Dendritic cell treated with granulocyte-macrophage colony-stimulating factor and Interleukin-4, amounts not matched to agents 40 ng/mL and 50 ng/mL, for 4 days (primary cell): ENCODE data around the gene SLTM.
"Not testable (repeated sequence)": the region's sequence is repeated elsewhere in the genome, so short reads cannot be mapped to it uniquely, and the experiment has no call there.

Experiments used
- H3K27ac Mint-ChIP-seq: one replicate; pipeline ENCODE4 v1.8.0; 2022; ENCODE audit warnings: mild to moderate bottlenecking, mixed read lengths
- H3K27me3 Mint-ChIP-seq: one replicate; pipeline ENCODE4 v1.8.0; 2022; ENCODE audit warnings: mild to moderate bottlenecking, mixed read lengths
- H3K36me3 Mint-ChIP-seq: one replicate; pipeline ENCODE4 v1.8.0; 2022; ENCODE audit warnings: low read depth, mixed read lengths
- H3K4me1 Mint-ChIP-seq: one replicate; pipeline ENCODE4 v1.8.0; 2022; ENCODE audit warnings: low read depth, mixed read lengths
- H3K4me3 Mint-ChIP-seq: one replicate; pipeline ENCODE4 v1.8.0; 2022; ENCODE audit warnings: mild to moderate bottlenecking, moderate library complexity, mixed read lengths
- H3K9me3 Mint-ChIP-seq: one replicate; pipeline ENCODE4 v1.8.0; 2022; ENCODE audit warnings: mixed read lengths
- intact Hi-C: fragments of 100-400 bp; cut with micrococcal nuclease; formaldehyde crosslinking; loops from one replicate; pipeline ENCODE4 v1.15.0; 2022

The SLTM gene

GRCh38 chr15:58951388-58952007 lies 18.0 kb upstream of the SLTM start:
- Mint-ChIP-seq H3K27me3 (no peaks in the 10 kb centered on the region), H3K9me3 (no peaks in the 10 kb centered on the region), H3K36me3 (no peaks in the 10 kb centered on the region), H3K4me3 (no peak overlapping the region), H3K27ac (no peak overlapping the region), H3K4me1 (peaks cover 13% of the 10 kb centered on the region)
- intact Hi-C loops = loop anchor here (10.0 kb wide), 1 partner anchor 543 kb away; no protein-coding TSS in a partner anchor

DNA sequence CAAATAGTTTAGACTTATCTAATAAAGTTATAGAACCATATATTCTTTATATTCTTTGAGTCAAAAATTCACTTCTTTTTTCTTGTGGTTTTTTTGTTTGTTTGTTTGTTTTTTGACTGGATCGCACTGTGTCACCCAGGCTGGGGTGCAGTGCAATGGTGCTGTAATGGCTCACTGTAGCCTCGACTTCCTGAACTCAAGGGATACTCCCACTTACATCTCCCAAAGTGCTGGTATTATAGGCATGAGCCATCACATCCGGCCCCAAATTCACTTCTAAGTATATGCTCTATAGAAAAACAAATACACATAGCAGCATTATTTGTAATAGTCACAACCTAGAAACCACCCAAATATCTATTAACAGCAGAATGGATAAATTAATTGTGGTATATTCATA lies 13.7 kb upstream of the SLTM start:
- intact Hi-C loops = no loop called here
- H3K36me3 Mint-ChIP-seq = no peaks in the 10 kb centered on the region
- peaks cover 3% of the 10 kb centered on the region for H3K4me1 Mint-ChIP-seq
- H3K4me3 Mint-ChIP-seq = no peak overlapping the region
- H3K9me3 Mint-ChIP-seq = no peaks in the 10 kb centered on the region
- H3K27ac Mint-ChIP-seq = no peak overlapping the region
- no peaks in the 10 kb centered on the region for H3K27me3 Mint-ChIP-seq

GRCh38 chr15:58934974-58935373 lies 1.5 kb upstream of the SLTM start:
- H3K36me3 Mint-ChIP-seq = peaks cover 13% of the 10 kb centered on the region
- not testable (repeated sequence) for H3K27me3 Mint-ChIP-seq, H3K9me3 Mint-ChIP-seq, H3K4me3 Mint-ChIP-seq, H3K4me1 Mint-ChIP-seq
- intact Hi-C loops = loop anchor here (5.0 kb wide), 2 partner anchors 52 to 172 kb away; partner anchors contain the start of genes CCNB2 and RNF111
- peak overlapping the region; percentile 99 for H3K27ac Mint-ChIP-seq

DNA sequence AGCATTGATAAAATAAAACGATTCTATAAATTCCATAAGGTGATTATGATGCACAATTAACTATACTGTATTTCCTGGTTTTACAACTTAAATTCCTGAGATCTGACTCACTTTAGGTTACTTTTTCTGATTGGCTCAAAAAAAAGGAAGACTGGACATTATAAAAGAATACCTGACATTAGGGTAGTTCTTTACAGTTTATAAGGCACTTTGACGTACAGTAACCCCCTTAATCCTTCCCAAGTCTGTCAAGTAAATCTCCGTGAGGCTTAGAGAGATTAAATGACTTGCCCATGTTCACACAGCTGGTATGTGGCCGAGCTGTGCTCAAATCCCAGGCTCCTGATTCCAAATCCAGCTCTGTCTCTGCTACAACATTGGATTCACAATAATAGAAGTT lies 1.0 kb upstream of the SLTM start:
- Mint-ChIP-seq H3K9me3 (no peaks in the 10 kb centered on the region), H3K4me1 (no peaks in the 10 kb centered on the region), H3K27ac (peak overlapping the region; percentile 99), H3K27me3 (no peaks in the 10 kb centered on the region), H3K4me3 (peak overlapping the region; percentile 96), H3K36me3 (peaks cover 13% of the 10 kb centered on the region)
- intact Hi-C loops = loop anchor here (5.0 kb wide), 2 partner anchors 53 to 173 kb away; partner anchors contain the start of genes CCNB2 and RNF111

- intact Hi-C loops = loop anchor here (5.0 kb wide), 2 partner anchors 53 to 173 kb away; partner anchors contain the start of genes CCNB2 and RNF111
These were observed 602 bp upstream of the SLTM start for GRCh38 chr15:58934114-58934447.

GRCh38 chr15:58932710-58933280 lies 684 bp downstream of the SLTM start:
- H3K27ac Mint-ChIP-seq = peak overlapping the region; percentile 99
- H3K27me3 Mint-ChIP-seq = no peaks in the 10 kb centered on the region
- no peaks in the 10 kb centered on the region for H3K4me1 Mint-ChIP-seq
- H3K4me3 Mint-ChIP-seq = peak overlapping the region; percentile 96
- intact Hi-C loops = loop anchor here (2.0 to 5.0 kb wide), 3 partner anchors 55 to 175 kb away; partner anchors contain the start of genes CCNB2, MINDY2 and RNF111
- no peaks in the 10 kb centered on the region for H3K9me3 Mint-ChIP-seq
- peaks cover 28% of the 10 kb centered on the region for H3K36me3 Mint-ChIP-seq

More at GRCh38 chr15:58934114-58934447, 602 bp upstream of the SLTM start:
- no peaks in the 10 kb centered on the region for H3K4me1 Mint-ChIP-seq
- no peaks in the 10 kb centered on the region for H3K9me3 Mint-ChIP-seq
- peaks cover 17% of the 10 kb centered on the region for H3K36me3 Mint-ChIP-seq
- H3K4me3 Mint-ChIP-seq = peak overlapping the region; percentile 96
- no peaks in the 10 kb centered on the region for H3K27me3 Mint-ChIP-seq
- H3K27ac Mint-ChIP-seq = peak overlapping the region; percentile 99

DNA sequence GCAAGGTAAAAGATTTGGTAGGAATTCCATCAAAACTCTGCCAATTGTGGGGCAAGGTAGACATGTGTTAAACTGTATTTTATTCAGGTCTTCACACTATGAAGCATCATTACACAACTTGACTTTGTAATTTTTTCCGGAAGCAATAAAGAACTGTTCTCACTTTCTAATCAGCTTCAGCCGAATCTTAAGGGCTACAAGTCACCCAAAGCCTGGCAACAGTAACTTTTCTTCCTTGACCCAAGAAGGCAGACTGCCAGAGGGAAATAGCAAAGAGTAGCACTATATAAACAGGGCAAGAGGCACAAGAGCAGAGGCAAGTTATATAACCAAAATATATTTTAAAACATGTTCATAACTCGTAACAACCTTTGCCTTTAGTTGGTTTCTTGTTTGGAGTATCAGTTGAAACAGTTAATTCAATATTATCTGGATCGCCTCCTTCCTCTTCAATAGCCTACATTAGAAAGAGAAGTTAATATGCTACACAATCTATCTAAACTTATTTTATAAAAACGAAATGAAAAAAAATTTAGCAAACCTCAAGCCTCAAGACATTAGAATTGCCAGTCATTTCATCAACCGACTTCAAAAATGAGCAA lies 1.4 kb downstream of the SLTM start:
- peak overlapping the region; percentile 96 for H3K4me3 Mint-ChIP-seq
- H3K4me1 Mint-ChIP-seq = no peaks in the 10 kb centered on the region
- no peaks in the 10 kb centered on the region for H3K27me3 Mint-ChIP-seq
- H3K36me3 Mint-ChIP-seq = peaks cover 32% of the 10 kb centered on the region
- intact Hi-C loops = loop anchor here (2.0 to 5.0 kb wide), 3 partner anchors 55 to 175 kb away; partner anchors contain the start of genes CCNB2, MINDY2 and RNF111
- no peaks in the 10 kb centered on the region for H3K9me3 Mint-ChIP-seq
- H3K27ac Mint-ChIP-seq = peak overlapping the region; percentile 99

DNA sequence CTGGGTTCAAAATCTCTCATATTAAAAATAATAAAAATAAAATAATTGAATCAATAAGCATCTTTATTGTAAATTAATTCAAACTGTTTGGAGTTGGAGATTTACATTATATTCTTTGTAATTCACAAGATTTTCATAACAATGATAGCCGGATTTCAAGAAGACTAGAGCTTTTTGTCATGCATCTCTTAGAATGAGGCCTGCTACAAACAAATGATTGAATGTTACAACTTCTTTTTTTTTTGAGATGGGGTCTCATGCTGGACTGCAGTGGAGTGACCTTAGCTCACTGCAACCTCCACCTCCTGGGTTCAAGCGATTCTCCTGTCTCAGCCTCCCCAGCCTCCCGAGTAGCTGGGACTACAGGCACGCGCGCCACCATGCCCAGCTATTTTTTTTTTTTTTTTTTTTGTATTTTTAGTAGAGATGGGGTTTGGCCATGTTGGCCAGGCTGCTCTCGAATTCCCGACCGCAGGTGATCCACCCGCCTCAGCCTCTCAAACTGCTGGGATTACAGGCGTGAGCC lies 3.5 kb downstream of the SLTM start:
- Mint-ChIP-seq H3K27me3 (no peaks in the 10 kb centered on the region), H3K27ac (no peak overlapping the region), H3K4me1 (no peaks in the 10 kb centered on the region), H3K36me3 (peaks cover 42% of the 10 kb centered on the region), H3K4me3 (no peak overlapping the region), H3K9me3 (no peaks in the 10 kb centered on the region)
- intact Hi-C loops = loop anchor here (5.0 kb wide), 2 partner anchors 57 to 177 kb away; partner anchors contain the start of genes CCNB2 and RNF111

DNA sequence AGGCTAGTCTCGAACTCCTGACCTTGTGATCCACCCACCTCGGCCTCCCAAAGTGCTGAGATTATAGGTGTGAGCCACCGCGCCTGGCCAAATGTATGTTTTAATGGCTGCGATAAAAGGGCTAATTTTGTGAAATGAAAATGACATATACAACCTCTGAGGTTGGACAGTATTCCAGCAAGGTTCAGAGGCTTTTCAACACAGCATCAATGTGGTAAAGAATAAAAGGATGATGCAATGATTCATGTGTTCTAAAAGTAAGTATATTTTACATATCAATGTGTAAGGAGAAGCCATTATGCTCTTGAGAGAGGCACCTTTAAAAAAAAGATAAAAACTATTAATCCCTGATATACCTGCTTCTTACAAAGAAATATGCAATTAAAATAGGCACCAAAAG lies 6.7 kb downstream of the SLTM start:
- H3K9me3 Mint-ChIP-seq = no peaks in the 10 kb centered on the region
- H3K36me3 Mint-ChIP-seq = peaks cover 43% of the 10 kb centered on the region
- intact Hi-C loops = no loop called here
- H3K4me3 Mint-ChIP-seq = no peak overlapping the region
- H3K4me1 Mint-ChIP-seq = peaks cover 8% of the 10 kb centered on the region
- H3K27ac Mint-ChIP-seq = no peak overlapping the region
- no peaks in the 10 kb centered on the region for H3K27me3 Mint-ChIP-seq

DNA sequence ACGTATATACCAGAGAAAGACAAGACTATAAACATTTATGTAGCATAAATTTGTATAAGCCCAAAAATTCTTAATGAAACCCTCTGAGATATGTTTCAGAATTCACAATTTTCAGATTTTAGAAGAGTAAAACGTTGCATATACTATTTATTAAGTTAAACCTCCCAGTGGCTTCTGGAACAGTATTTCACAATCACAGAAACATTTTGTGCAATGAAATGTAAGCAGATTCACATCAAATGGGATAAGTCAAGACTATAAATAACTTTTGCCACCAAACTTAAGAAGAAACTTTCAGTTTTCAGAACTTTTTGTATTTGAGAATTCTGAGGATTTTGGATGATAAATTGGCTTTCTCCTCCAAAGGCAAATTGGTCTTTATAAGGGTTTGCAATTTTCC lies 9.2 kb downstream of the SLTM start:
- Mint-ChIP-seq H3K36me3 (peaks cover 46% of the 10 kb centered on the region), H3K4me3 (no peak overlapping the region), H3K27me3 (no peaks in the 10 kb centered on the region), H3K27ac (peak overlapping the region; percentile 10), H3K4me1 (peaks cover 8% of the 10 kb centered on the region), H3K9me3 (no peaks in the 10 kb centered on the region)
- intact Hi-C loops = no loop called here

DNA sequence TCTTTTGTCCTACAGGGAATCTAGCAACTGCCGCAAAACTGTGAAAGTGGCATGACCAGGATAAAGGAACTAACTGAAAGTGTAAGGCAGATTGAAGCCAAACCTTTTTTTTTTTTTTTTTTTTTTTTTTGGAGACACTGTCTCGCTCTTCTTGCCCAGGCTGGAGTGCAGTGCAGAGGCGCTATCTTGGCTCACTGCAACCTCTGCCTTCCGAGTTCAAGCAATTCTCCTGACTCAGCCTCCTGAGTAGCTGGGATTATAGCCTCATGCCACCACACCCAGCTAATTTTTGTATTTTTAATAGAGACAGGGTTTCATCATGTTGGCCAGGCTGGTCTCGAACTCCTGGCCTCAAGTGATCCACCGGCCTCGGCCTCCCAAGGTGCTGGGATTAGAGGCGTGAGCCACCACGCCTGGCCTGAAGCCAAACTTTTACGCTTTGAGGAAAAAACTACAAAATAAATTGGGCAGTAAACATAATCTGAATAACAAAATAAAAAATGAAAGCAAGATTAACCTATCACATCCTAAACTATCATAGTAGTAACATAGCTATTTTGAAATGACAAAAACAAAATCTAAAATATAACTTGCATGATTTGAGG lies 9.7 kb downstream of the SLTM start:
- Mint-ChIP-seq H3K4me1 (peaks cover 8% of the 10 kb centered on the region), H3K27me3 (no peaks in the 10 kb centered on the region), H3K27ac (peak overlapping the region; percentile 10), H3K9me3 (no peaks in the 10 kb centered on the region), H3K4me3 (no peak overlapping the region), H3K36me3 (peaks cover 44% of the 10 kb centered on the region)
- intact Hi-C loops = no loop called here

GRCh38 chr15:58923284-58923683 lies 10.2 kb downstream of the SLTM start:
- Mint-ChIP-seq H3K4me3 (no peak overlapping the region), H3K27ac (no peak overlapping the region), H3K27me3 (no peaks in the 10 kb centered on the region), H3K9me3 (no peaks in the 10 kb centered on the region), H3K4me1 (peaks cover 8% of the 10 kb centered on the region), H3K36me3 (peaks cover 39% of the 10 kb centered on the region)
- intact Hi-C loops = no loop called here

- intact Hi-C loops = no loop called here
- H3K4me1 Mint-ChIP-seq = peaks cover 8% of the 10 kb centered on the region
- no peaks in the 10 kb centered on the region for H3K9me3 Mint-ChIP-seq
These were observed 12.2 kb downstream of the SLTM start for GRCh38 chr15:58921267-58921790.

More at GRCh38 chr15:58921267-58921790, 12.2 kb downstream of the SLTM start:
- Mint-ChIP-seq H3K27ac (no peak overlapping the region), H3K4me3 (no peak overlapping the region), H3K36me3 (peaks cover 35% of the 10 kb centered on the region), H3K27me3 (no peaks in the 10 kb centered on the region)
